Esophagus muscularis mucosa (tissue), 4 donors: ENCODE measurements around the gene ARFRP1.

Experiments used
- EP300 ChIP-seq: sonication (generic); formaldehyde crosslinking; IDR thresholded peaks from one replicate; pipeline ENCODE4 v1.6.1; 2017; ENCODE audit warnings: antibody characterized with exemption
- POLR2AphosphoS5 ChIP-seq, 2 donors: sonication (generic); formaldehyde crosslinking; IDR thresholded peaks; one replicate each; pipeline ENCODE4 v1.6.1; 2017; ENCODE audit warnings: antibody characterized with exemption in 2 of 2
- TF ChIP-seq, protein P1 (sequence below), 3 experiments: fragments of 200-600 bp in 2 of 3; fragments of 450-650 bp in 1 of 3; sonication (generic) in 2 of 3; IDR thresholded peaks; one replicate each; pipeline ENCODE4 v1.5.1; 2017 to 2019; ENCODE audit warnings: antibody characterized with exemption in 3 of 3, mild to moderate bottlenecking in 2 of 3, moderate library complexity in 1 of 3

DNA sequence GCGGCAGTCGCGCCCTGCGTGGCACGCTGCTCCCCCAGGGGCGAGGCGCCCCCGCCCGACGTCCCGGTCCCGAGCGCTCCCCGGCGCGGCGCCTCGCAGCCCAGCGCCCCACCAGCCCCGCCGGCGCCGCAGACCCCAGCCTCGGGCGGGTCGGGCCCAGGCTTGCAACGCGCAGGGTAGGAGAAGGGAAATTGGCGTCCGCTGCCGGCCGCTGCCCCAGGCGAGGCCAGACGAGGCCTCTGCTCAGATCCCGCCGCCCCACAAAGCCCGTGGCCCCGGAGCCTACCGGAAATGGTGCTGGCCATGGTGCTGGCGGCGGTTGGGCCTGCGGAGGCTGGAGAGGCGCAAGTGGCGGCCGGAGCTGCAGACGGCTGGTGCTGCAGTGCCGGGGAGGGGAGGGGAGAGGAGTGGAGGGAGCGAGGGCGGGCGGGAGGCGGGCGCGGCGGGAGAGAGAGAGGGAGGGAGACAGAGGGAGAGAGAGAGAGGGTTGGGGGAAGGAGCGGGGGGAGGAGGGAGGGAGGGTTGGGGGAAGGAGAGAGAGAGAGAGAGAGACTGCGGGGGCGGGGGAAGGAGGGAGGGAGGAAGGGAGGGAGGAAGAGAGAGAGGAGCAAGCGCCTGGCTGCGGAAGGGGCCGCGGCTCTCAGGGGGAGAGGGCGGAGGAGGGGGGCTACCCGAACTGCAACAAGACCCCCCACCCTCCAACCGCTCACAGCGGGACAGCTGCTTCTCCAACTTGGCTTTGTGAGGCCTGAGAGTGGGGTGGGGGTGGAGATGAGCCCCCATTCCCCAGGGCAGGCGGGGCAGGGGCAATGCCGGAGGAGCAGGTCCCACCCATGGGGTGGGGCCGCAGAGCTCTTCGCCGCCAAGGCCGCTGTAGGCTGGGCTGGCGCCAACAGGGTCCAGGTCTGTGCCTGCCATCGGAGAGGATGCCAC is 54.5 kb downstream of the ARFRP1 start, which contains the start of gene STMN3:
- TF ChIP-seq, protein P1, sequence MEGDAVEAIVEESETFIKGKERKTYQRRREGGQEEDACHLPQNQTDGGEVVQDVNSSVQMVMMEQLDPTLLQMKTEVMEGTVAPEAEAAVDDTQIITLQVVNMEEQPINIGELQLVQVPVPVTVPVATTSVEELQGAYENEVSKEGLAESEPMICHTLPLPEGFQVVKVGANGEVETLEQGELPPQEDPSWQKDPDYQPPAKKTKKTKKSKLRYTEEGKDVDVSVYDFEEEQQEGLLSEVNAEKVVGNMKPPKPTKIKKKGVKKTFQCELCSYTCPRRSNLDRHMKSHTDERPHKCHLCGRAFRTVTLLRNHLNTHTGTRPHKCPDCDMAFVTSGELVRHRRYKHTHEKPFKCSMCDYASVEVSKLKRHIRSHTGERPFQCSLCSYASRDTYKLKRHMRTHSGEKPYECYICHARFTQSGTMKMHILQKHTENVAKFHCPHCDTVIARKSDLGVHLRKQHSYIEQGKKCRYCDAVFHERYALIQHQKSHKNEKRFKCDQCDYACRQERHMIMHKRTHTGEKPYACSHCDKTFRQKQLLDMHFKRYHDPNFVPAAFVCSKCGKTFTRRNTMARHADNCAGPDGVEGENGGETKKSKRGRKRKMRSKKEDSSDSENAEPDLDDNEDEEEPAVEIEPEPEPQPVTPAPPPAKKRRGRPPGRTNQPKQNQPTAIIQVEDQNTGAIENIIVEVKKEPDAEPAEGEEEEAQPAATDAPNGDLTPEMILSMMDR (IDR thresholded peaks at IDR 0.05) = no peak
- TF ChIP-seq POLR2AphosphoS5 (IDR thresholded peaks at IDR 0.05) (peak; percentile 70 to 75), EP300 (no peak)
